ENCODE results near the gene CPXM1. TPM values are rescaled to one million over a fixed set of nuclear protein-coding genes. Genes with fewer than 3 reads are reported as not detected.

The CPXM1 gene
- total and polyA plus RNA-seq, 9 of the 15 experiments (the other 6 are each of a cell fraction or from before 2014, with no cell fraction given): 0.04 to 1.1 (median 0.37) TPM; not detected in 2

DNA sequence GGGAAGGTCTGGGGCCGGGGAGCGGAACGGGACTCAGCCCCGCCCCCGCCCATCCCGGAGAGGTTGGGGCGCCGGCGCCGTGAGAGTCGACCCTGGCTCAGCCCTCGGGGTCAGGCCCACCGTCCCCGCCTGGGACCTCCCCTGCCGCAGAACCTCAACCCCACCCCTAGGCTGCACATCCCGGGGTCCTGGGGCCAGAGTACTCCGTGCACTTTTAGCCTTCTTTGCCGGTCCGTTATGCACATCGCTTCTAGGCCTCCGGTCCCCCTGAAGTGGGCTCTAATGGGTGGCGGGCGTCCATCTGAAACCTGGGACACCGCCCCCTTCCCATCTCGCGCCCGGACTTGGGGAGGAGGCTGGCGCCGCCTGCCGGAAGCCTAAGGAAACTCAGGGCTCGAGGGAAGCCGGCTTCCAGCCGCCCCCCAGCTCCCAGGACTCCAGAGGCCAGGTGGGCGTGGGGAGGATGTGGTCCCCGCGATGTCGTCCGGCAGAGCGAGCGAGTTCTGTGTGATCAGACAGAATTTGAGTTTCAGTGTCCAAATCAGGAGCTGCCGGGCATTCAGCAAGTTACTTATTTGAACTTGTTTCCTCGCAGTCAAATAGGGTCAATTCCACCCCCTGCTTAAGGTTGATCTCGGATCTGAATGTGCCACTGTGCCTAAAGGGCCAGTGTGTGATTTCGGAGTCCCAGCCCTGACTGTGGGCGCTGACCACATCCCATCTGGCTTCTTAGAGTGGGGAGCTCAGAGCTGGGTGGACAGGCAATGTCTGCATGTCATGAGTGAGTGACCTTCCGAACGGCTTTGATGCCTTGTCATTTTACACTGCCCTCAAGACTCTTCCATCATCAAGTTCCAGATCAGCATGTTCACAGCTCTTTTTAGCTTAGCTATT lies 47.6 kb downstream of the CPXM1 start (continued):
- TF ChIP-seq, protein P1, sequence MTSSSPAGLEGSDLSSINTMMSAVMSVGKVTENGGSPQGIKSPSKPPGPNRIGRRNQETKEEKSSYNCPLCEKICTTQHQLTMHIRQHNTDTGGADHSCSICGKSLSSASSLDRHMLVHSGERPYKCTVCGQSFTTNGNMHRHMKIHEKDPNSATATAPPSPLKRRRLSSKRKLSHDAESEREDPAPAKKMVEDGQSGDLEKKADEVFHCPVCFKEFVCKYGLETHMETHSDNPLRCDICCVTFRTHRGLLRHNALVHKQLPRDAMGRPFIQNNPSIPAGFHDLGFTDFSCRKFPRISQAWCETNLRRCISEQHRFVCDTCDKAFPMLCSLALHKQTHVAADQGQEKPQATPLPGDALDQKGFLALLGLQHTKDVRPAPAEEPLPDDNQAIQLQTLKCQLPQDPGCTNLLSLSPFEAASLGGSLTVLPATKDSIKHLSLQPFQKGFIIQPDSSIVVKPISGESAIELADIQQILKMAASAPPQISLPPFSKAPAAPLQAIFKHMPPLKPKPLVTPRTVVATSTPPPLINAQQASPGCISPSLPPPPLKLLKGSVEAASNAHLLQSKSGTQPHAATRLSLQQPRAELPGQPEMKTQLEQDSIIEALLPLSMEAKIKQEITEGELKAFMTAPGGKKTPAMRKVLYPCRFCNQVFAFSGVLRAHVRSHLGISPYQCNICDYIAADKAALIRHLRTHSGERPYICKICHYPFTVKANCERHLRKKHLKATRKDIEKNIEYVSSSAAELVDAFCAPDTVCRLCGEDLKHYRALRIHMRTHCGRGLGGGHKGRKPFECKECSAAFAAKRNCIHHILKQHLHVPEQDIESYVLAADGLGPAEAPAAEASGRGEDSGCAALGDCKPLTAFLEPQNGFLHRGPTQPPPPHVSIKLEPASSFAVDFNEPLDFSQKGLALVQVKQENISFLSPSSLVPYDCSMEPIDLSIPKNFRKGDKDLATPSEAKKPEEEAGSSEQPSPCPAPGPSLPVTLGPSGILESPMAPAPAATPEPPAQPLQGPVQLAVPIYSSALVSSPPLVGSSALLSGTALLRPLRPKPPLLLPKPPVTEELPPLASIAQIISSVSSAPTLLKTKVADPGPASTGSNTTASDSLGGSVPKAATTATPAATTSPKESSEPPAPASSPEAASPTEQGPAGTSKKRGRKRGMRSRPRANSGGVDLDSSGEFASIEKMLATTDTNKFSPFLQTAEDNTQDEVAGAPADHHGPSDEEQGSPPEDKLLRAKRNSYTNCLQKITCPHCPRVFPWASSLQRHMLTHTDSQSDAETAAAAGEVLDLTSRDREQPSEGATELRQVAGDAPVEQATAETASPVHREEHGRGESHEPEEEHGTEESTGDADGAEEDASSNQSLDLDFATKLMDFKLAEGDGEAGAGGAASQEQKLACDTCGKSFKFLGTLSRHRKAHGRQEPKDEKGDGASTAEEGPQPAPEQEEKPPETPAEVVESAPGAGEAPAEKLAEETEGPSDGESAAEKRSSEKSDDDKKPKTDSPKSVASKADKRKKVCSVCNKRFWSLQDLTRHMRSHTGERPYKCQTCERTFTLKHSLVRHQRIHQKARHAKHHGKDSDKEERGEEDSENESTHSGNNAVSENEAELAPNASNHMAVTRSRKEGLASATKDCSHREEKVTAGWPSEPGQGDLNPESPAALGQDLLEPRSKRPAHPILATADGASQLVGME (CRISPR knock-in tag; IDR thresholded peaks at IDR 0.05): no peak
- no peak for TF ChIP-seq KLF1 (tag; IDR thresholded peaks at IDR 0.05)
- peak; percentile 30; the same call in 1 of the 2 replicates for TF ChIP-seq ZBTB7A (IDR thresholded peaks at IDR 0.05; ENCODE audit: borderline replicate concordance, control insufficient read depth, low read depth, low read length)
- TF ChIP-seq CGGBP1 (CRISPR knock-in tag; IDR thresholded peaks at IDR 0.05): no peak
- no peak for TF ChIP-seq ZNF121 (CRISPR knock-in tag; conservative IDR thresholded peaks at IDR 0.05)
- TF ChIP-seq HDAC8 (tag; IDR thresholded peaks at IDR 0.05): no peak
- no peak for TF ChIP-seq NCOA2 (IDR thresholded peaks at IDR 0.05; ENCODE audit: partially characterized antibody in 2 of 2)
- TF ChIP-seq GMEB1 (CRISPR knock-in tag; IDR thresholded peaks at IDR 0.05): no peak
- TF ChIP-seq CEBPB (tag; IDR thresholded peaks at IDR 0.05): no peak
- no peak for TF ChIP-seq SMARCA4 (IDR thresholded peaks at IDR 0.05)
- TF ChIP-seq MCM5 (IDR thresholded peaks at IDR 0.05; ENCODE audit: low read depth): no peak
- TF ChIP-seq ZNF639 (CRISPR knock-in tag; conservative IDR thresholded peaks at IDR 0.05 in 1 of 2, IDR thresholded peaks at IDR 0.05 in 1 of 2): no peak
- no peak for TF ChIP-seq TCF7 (IDR thresholded peaks at IDR 0.05; ENCODE audit: borderline replicate concordance)
- 0 out of 2 replicates have a peak, but pooled peaks have one; percentile 23 for TF ChIP-seq SMC3 (conservative IDR thresholded peaks at IDR 0.05; ENCODE audit: insufficient read depth, low read depth, low read length)
- no peak for TF ChIP-seq NR2C2 (CRISPR knock-in tag; IDR thresholded peaks at IDR 0.05)
- no peak for TF ChIP-seq NR2C2 (tag; IDR thresholded peaks at IDR 0.05)
- TF ChIP-seq POLR2G (IDR thresholded peaks at IDR 0.05; ENCODE audit: low read depth, low read length): no peak
- TF ChIP-seq PTRF (tag; IDR thresholded peaks at IDR 0.05): no peak

Measured in K562 (cell line).